Measurements from ENCODE around the gene LINS1. TPM values are rescaled to one million over a fixed set of nuclear protein-coding genes. Genes with fewer than 3 reads are reported as not detected.

The LINS1 gene
- total and polyA plus RNA-seq, 2 of the 8 experiments (the other 6 are each of a cell fraction or from before 2014, with no cell fraction given) = 4.2 to 8.1 TPM

DNA sequence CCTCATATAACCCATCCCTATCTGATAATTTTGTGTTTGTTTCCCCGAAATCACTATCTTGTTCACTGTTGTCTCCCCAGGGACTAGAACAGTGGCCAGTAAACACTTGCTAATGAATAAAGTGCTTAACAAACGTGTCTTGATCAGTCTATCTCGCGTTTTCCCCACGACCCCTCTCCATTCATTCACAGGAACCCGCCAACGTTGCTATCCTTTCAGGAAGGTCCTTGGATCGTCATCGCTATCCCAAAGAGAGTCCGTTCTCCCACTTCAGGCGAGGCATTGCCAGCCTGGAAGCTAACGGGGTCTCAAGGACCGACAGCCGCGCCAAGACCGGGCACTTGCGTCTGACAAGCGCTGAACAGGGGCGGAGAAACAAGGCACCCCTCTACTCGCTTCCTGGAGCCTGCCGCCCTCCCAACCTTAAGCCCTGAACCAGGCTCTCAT, 344 bp downstream of the LINS1 start:
- no peaks in the 10 kb centered on the region for H3K27me3 ChIP-seq (replicated peaks in 1 of 4; ENCODE audit: control insufficient read depth in 3 of 4, extremely low read depth in 1 of 4, insufficient read depth in 3 of 4, low read length in 3 of 4)
- peaks cover 0 to 62% of the 10 kb centered on the region in 2 experiments; a peak in 3 of 4 replicates for H3K79me2 ChIP-seq (ENCODE audit: control insufficient read depth in 1 of 2, insufficient read depth in 2 of 2, low read length in 2 of 2)
- no peak overlapping the region for H3K56ac ChIP-seq (replicated peaks; ENCODE audit: insufficient read length, low read depth, low read length)
- FAIRE-seq (no peak), DNase-seq (ENCODE audit: low read depth in 1 of 2, low spot score in 2 of 2) (no peak)
- H3K14ac ChIP-seq (ENCODE audit: insufficient read length) = no peak overlapping the region
- no peak overlapping the region for H3K4ac ChIP-seq (replicated peaks; ENCODE audit: insufficient read length, low read depth, low read length)
- peaks cover 0 to 2% of the 10 kb centered on the region in 2 experiments for H4K20me1 ChIP-seq (replicated peaks in 1 of 2; ENCODE audit: control insufficient read depth in 1 of 2, insufficient read depth in 2 of 2, low read length in 2 of 2)
- H2AK5ac ChIP-seq (ENCODE audit: low read depth, low read length) = no peak overlapping the region
- peak overlapping the region; percentile 46; the same call in 1 of the 2 replicates for H3K27ac ChIP-seq (ENCODE audit: low read depth, low read length)
- no peak overlapping the region for H2BK15ac ChIP-seq (ENCODE audit: low read length)
- H2BK5ac ChIP-seq (ENCODE audit: low read depth, low read length) = no peak overlapping the region
- H2BK20ac ChIP-seq (ENCODE audit: low read length) = no peak overlapping the region
- H3K23ac ChIP-seq (ENCODE audit: insufficient read length) = no peak overlapping the region
- no peak overlapping the region; the same call in 1 of the 2 replicates for H4K8ac ChIP-seq (ENCODE audit: extremely low read depth, insufficient read depth, low read length)
- peaks cover 0 to 5% (median 0%) of the 10 kb centered on the region in 4 experiments; a peak in 2 of 8 replicates for H3K36me3 ChIP-seq (ENCODE audit: control insufficient read depth in 2 of 4, insufficient read depth in 4 of 4, low read length in 3 of 4)
- POLR2A ChIA-PET (ENCODE audit: partially characterized antibody) = interaction anchor here (0.7 to 1.8 kb wide), 5 partner anchors 12 to 693 kb away, joined by 3 to 9 read pairs (median 3); no protein-coding TSS in a partner anchor
- peak overlapping the region; percentile 96 to 99 (median 98) for H3K4me3 ChIP-seq (ENCODE audit: extremely low read depth in 1 of 4, insufficient read depth in 2 of 4, low read depth in 3 of 4, low read length in 4 of 4)
- H3K4me2 ChIP-seq (ENCODE audit: insufficient read depth in 1 of 2, low read depth in 2 of 2, low read length in 2 of 2) = peak overlapping the region; percentile 92 to 94
- peak overlapping the region; percentile 51 for H4K5ac ChIP-seq (ENCODE audit: insufficient read length, low read depth, low read length)
- no peak overlapping the region for H2BK12ac ChIP-seq (ENCODE audit: low read depth, low read length)
- H3K23me2 ChIP-seq (ENCODE audit: low read depth, low read length) = 0 out of 2 replicates have a peak, but pooled peaks cover 3% of the 10 kb centered on the region
- H3K18ac ChIP-seq (ENCODE audit: extremely low read depth, low read length) = no peak overlapping the region
- peak overlapping the region; percentile 30 for H2AFZ ChIP-seq (ENCODE audit: low read length)
- peak overlapping the region in 3 of 4 experiments; percentile 40 to 81 (median 57); a peak in 6 of 7 replicates for H3K9ac ChIP-seq (replicated peaks in 1 of 4; ENCODE audit: extremely low read depth in 1 of 4, low read depth in 3 of 4, low read length in 3 of 4)
- H2BK120ac ChIP-seq (replicated peaks; ENCODE audit: low read depth, low read length) = no peak overlapping the region
- CTCF ChIA-PET (ENCODE audit: partially characterized antibody) = interaction anchor here (1.0 to 4.3 kb wide), 3 partner anchors 31 to 256 kb away, joined by 4 to 20 read pairs (median 4); no protein-coding TSS in a partner anchor
- WGBS, 2 experiments (ENCODE audit: extremely low coverage in 1 of 2, insufficient coverage in 1 of 2, insufficient read length in 1 of 2, insufficient replicate concordance in 2 of 2, low coverage in 1 of 2, low lambda C conversion rate in 2 of 2, missing lambda C conversion rate in 1 of 2) = 2% methylated on average over 21 of the region's 21 CpGs; no CpG with 5 or more reads in 1 of the 2 experiments
- peaks cover 0 to 9% (median 4%) of the 10 kb centered on the region in 4 experiments; a peak in 3 of 7 replicates for H3K4me1 ChIP-seq (replicated peaks in 1 of 4; ENCODE audit: control insufficient read depth in 3 of 4, insufficient read depth in 4 of 4, low read length in 3 of 4)
- no peak overlapping the region for H4K91ac ChIP-seq (replicated peaks; ENCODE audit: insufficient read length, low read length)
- H3K9me3 ChIP-seq (ENCODE audit: insufficient read depth in 2 of 2, low read depth in 1 of 2, low read length in 1 of 2) = no peaks in the 10 kb centered on the region
- H3K79me1 ChIP-seq (ENCODE audit: low read depth, low read length) = peaks cover 3% of the 10 kb centered on the region; the same call in 1 of the 2 replicates
- no peak for TF ChIP-seq GABPA (IDR thresholded peaks at IDR 0.05; ENCODE audit: borderline replicate concordance, insufficient read depth, low read length)
- no peak for TF ChIP-seq CTBP2 (IDR thresholded peaks at IDR 0.05; ENCODE audit: borderline replicate concordance, insufficient read depth, insufficient read length, low read length)
- TF ChIP-seq JUND (IDR thresholded peaks at IDR 0.05; ENCODE audit: low read length) = no peak
- TF ChIP-seq SIRT6 (IDR thresholded peaks at IDR 0.05; ENCODE audit: low read length) = no peak
- TF ChIP-seq ASH2L (IDR thresholded peaks at IDR 0.05; ENCODE audit: low read length) = peak; percentile 12
- TF ChIP-seq KDM1A (IDR thresholded peaks at IDR 0.05; ENCODE audit: borderline replicate concordance, low read length) = no peak
- TF ChIP-seq, protein P1, sequence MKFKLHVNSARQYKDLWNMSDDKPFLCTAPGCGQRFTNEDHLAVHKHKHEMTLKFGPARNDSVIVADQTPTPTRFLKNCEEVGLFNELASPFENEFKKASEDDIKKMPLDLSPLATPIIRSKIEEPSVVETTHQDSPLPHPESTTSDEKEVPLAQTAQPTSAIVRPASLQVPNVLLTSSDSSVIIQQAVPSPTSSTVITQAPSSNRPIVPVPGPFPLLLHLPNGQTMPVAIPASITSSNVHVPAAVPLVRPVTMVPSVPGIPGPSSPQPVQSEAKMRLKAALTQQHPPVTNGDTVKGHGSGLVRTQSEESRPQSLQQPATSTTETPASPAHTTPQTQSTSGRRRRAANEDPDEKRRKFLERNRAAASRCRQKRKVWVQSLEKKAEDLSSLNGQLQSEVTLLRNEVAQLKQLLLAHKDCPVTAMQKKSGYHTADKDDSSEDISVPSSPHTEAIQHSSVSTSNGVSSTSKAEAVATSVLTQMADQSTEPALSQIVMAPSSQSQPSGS (IDR thresholded peaks at IDR 0.05; ENCODE audit: low read length) = no peak
- no peak for TF ChIP-seq NANOG (IDR thresholded peaks at IDR 0.05; ENCODE audit: insufficient read depth, low read depth, low read length, poor library complexity, severe bottlenecking)
- no peak for TF ChIP-seq GTF2F1 (IDR thresholded peaks at IDR 0.05; ENCODE audit: borderline replicate concordance, low read depth, low read length)
- TF ChIP-seq SIN3A (conservative IDR thresholded peaks at IDR 0.05 in 1 of 2, IDR thresholded peaks at IDR 0.05 in 1 of 2; ENCODE audit: low read depth in 1 of 2, low read length in 2 of 2) = peak in 1 of 2 experiments; percentile 87; a peak in 2 of 4 replicates

Data from H1 (cell line).